ENCODE results near the gene TCF7L2.

TCF7L2 gene

DNA sequence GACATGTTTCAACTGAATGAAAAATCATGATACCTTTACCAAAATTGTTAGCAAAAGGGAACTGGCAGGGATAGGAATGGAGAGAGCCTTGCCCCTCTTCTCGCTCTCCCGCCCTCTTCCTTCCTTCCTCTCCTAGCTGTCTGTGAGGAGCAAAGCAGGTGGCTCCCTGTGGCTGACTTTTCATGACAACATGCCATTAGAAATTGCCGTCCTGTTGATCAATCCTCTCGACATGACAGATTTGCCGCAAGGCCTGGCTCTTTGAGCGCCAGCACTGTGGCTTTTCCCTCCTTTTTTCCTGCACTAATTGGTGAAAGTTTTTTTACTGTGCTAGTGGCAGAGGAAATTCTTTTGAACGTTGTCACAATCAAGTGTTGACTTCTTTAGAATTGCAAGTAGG is 171.1 kb downstream of the TCF7L2 start:
- ATAC-seq = no peak
- TF ChIP-seq GLIS3 (CRISPR knock-in tag; IDR thresholded peaks at IDR 0.05) (no peak), SNAI2 (CRISPR knock-in tag; IDR thresholded peaks at IDR 0.05) (no peak), ZNF8 (CRISPR knock-in tag; IDR thresholded peaks at IDR 0.05) (no peak), ISL1 (CRISPR knock-in tag; IDR thresholded peaks at IDR 0.05) (no peak), ZNF70 (CRISPR knock-in tag; IDR thresholded peaks at IDR 0.05) (no peak), BACH2 (CRISPR knock-in tag; IDR thresholded peaks at IDR 0.05; ENCODE audit: borderline replicate concordance) (no peak), ESRRG (CRISPR knock-in tag; IDR thresholded peaks at IDR 0.05) (no peak), ZFP30 (CRISPR knock-in tag; IDR thresholded peaks at IDR 0.05) (no peak)
- TF ChIP-seq, protein P1, sequence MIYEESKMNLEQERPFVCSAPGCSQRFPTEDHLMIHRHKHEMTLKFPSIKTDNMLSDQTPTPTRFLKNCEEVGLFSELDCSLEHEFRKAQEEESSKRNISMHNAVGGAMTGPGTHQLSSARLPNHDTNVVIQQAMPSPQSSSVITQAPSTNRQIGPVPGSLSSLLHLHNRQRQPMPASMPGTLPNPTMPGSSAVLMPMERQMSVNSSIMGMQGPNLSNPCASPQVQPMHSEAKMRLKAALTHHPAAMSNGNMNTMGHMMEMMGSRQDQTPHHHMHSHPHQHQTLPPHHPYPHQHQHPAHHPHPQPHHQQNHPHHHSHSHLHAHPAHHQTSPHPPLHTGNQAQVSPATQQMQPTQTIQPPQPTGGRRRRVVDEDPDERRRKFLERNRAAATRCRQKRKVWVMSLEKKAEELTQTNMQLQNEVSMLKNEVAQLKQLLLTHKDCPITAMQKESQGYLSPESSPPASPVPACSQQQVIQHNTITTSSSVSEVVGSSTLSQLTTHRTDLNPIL (CRISPR knock-in tag; IDR thresholded peaks at IDR 0.05; ENCODE audit: low read depth) = no peak
- TF ChIP-seq, protein P2, sequence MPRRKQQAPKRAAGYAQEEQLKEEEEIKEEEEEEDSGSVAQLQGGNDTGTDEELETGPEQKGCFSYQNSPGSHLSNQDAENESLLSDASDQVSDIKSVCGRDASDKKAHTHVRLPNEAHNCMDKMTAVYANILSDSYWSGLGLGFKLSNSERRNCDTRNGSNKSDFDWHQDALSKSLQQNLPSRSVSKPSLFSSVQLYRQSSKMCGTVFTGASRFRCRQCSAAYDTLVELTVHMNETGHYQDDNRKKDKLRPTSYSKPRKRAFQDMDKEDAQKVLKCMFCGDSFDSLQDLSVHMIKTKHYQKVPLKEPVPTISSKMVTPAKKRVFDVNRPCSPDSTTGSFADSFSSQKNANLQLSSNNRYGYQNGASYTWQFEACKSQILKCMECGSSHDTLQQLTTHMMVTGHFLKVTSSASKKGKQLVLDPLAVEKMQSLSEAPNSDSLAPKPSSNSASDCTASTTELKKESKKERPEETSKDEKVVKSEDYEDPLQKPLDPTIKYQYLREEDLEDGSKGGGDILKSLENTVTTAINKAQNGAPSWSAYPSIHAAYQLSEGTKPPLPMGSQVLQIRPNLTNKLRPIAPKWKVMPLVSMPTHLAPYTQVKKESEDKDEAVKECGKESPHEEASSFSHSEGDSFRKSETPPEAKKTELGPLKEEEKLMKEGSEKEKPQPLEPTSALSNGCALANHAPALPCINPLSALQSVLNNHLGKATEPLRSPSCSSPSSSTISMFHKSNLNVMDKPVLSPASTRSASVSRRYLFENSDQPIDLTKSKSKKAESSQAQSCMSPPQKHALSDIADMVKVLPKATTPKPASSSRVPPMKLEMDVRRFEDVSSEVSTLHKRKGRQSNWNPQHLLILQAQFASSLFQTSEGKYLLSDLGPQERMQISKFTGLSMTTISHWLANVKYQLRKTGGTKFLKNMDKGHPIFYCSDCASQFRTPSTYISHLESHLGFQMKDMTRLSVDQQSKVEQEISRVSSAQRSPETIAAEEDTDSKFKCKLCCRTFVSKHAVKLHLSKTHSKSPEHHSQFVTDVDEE (CRISPR knock-in tag; IDR thresholded peaks at IDR 0.05) = no peak
- TF ChIP-seq, protein P3, sequence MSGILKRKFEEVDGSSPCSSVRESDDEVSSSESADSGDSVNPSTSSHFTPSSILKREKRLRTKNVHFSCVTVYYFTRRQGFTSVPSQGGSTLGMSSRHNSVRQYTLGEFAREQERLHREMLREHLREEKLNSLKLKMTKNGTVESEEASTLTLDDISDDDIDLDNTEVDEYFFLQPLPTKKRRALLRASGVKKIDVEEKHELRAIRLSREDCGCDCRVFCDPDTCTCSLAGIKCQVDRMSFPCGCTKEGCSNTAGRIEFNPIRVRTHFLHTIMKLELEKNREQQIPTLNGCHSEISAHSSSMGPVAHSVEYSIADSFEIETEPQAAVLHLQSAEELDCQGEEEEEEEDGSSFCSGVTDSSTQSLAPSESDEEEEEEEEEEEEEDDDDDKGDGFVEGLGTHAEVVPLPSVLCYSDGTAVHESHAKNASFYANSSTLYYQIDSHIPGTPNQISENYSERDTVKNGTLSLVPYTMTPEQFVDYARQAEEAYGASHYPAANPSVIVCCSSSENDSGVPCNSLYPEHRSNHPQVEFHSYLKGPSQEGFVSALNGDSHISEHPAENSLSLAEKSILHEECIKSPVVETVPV (CRISPR knock-in tag; IDR thresholded peaks at IDR 0.05) = no peak

DNA sequence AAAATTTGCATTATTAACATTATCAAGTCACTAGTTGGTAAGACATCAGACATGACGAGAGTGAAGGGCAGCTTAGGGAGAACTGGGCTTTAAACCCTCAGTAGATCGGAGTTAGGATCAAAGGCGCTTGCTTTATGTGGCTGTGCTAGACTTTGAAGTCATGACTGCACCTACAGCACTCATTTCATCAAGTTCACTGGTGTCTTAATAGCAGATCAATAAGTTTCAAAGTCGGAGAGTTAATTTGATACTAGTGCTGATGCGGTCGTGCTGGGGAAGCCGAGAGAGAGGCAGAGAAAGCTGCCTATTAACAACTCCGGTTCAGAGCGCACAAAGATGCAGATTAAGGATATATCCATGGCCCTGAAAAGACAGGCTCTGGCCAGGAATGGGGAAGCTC is 172.9 kb downstream of the TCF7L2 start:
- no peak for ATAC-seq

DNA sequence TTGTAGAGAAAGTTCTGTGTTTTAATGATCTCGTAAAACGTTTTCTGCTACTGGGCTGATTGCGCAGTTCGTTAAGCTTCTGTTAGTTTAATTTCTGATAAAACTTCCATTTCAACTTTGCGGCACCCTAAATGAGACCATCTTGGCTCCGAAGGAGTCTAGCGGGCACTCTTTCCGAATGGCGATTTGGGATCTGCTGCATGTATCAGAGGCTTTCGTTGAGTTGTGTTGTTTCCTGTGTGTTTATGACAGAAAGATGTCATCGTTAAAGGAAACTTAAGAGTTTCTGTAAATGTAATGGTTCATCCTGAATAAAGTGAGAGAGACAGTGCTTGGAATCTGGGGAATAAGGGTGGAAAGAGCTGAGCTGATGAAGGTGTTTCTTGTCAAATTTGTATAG is 174.7 kb downstream of the TCF7L2 start:
- TF ChIP-seq ZNF8 (CRISPR knock-in tag; IDR thresholded peaks at IDR 0.05) = no peak
- TF ChIP-seq, protein P4, sequence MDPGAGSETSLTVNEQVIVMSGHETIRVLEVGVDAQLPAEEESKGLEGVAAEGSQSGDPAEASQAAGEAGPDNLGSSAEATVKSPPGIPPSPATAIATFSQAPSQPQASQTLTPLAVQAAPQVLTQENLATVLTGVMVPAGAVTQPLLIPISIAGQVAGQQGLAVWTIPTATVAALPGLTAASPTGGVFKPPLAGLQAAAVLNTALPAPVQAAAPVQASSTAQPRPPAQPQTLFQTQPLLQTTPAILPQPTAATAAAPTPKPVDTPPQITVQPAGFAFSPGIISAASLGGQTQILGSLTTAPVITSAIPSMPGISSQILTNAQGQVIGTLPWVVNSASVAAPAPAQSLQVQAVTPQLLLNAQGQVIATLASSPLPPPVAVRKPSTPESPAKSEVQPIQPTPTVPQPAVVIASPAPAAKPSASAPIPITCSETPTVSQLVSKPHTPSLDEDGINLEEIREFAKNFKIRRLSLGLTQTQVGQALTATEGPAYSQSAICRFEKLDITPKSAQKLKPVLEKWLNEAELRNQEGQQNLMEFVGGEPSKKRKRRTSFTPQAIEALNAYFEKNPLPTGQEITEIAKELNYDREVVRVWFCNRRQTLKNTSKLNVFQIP (CRISPR knock-in tag; IDR thresholded peaks at IDR 0.05; ENCODE audit: borderline replicate concordance, low read depth) = no peak
- TF ChIP-seq ZNF70 (CRISPR knock-in tag; IDR thresholded peaks at IDR 0.05) = no peak

More for the DNA sequence above, 172.9 kb downstream of the TCF7L2 start:
- TF ChIP-seq ZNF565 (CRISPR knock-in tag; conservative IDR thresholded peaks at IDR 0.05; ENCODE audit: low read depth) (no peak), TCF4 (CRISPR knock-in tag; IDR thresholded peaks at IDR 0.05; ENCODE audit: borderline replicate concordance) (no peak), BACH2 (CRISPR knock-in tag; IDR thresholded peaks at IDR 0.05; ENCODE audit: borderline replicate concordance) (no peak), ZFP30 (CRISPR knock-in tag; IDR thresholded peaks at IDR 0.05) (no peak)

DNA sequence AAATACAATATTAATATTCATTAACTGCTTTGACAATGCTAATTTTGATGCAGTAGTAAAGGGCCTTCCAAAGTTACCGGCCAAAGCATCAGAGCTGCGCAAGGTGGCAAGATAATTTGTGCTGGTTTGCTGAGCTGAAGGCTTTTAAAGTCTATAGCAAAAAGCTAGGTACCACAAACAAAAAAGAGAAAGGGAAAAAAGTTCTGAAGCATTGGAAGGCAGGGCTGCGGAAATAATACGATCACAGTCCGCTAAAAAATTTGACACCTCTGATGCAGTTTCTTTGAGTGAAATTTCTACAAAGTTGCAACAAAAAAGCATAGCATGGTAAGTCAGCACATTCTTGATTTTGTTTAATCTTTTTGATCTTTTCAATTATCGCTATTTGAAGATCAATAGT is 175.6 kb downstream of the TCF7L2 start:
- no peak for ATAC-seq

More for the DNA sequence above, 174.7 kb downstream of the TCF7L2 start:
- no peak for ATAC-seq

More for the DNA sequence above, 175.6 kb downstream of the TCF7L2 start:
- TF ChIP-seq, protein P4 (CRISPR knock-in tag; IDR thresholded peaks at IDR 0.05; ENCODE audit: borderline replicate concordance, low read depth) = no peak
- TF ChIP-seq TOX (CRISPR knock-in tag; IDR thresholded peaks at IDR 0.05; ENCODE audit: borderline replicate concordance) (no peak), ESRRG (CRISPR knock-in tag; IDR thresholded peaks at IDR 0.05) (no peak)

All from SK-N-SH treated with all-trans-retinoic acid at 6 μM for 48 hours (cell line).